Heart right ventricle (tissue), 16 donors: ENCODE measurements around the gene RNF44. TPM values are rescaled to one million over a fixed set of nuclear protein-coding genes. Genes with fewer than 3 reads are reported as not detected.

ENCODE experiments used
- ATAC-seq, 8 donors: fragments of 200-7000 bp; cut with Tn5 transposase; one replicate each; pipeline ENCODE4 v1.9.1; 2020; ENCODE audit warnings: mild to moderate bottlenecking in 8 of 8, moderate library complexity in 8 of 8, moderate number of reproducible peaks in 1 of 8
- DNase-seq, 2 donors: peaks; one replicate each; pipeline ENCODE4 v3.0.0-alpha.2; 2020
- H3K27ac ChIP-seq, 10 donors: fragments of 200-600 bp; sonication (generic) in 2 of 10; one replicate each; pipeline versions ENCODE4 v1.5.0 to v1.8.0; 2020 to 2022; ENCODE audit warnings: mild to moderate bottlenecking in 3 of 10
- H3K27me3 ChIP-seq, 7 donors: fragments of 200-600 bp; one replicate each; pipeline ENCODE4 v1.8.0; 2021 to 2022; ENCODE audit warnings: mild to moderate bottlenecking in 2 of 7
- H3K36me3 ChIP-seq, 9 donors: fragments of 200-600 bp; sonication (generic) in 1 of 9; one replicate each; pipeline versions ENCODE4 v1.5.0 to v1.8.0; 2020 to 2022; ENCODE audit warnings: mild to moderate bottlenecking in 2 of 9
- H3K4me1 ChIP-seq, 9 donors: fragments of 200-600 bp; sonication (generic) in 1 of 9; one replicate each; pipeline versions ENCODE4 v1.5.0 to v1.8.0; 2020 to 2022; ENCODE audit warnings: mild to moderate bottlenecking in 4 of 9
- H3K4me3 ChIP-seq, 10 donors: fragments of 200-600 bp; sonication (generic) in 2 of 10; one replicate each; pipeline versions ENCODE4 v1.5.0 to v1.8.0; 2020 to 2022; ENCODE audit warnings: mild to moderate bottlenecking in 7 of 10, moderate library complexity in 2 of 10
- H3K9me3 ChIP-seq, 11 donors: fragments of 200-600 bp in 10 of 11; sonication (generic) in 2 of 11; one replicate each; pipeline versions ENCODE4 v1.5.0 to v1.8.0; 2013 to 2022; ENCODE audit warnings: mild to moderate bottlenecking in 2 of 11, control low read depth in 1 of 11, moderate library complexity in 1 of 11
- WGBS, 2 donors: extraction: QIAGEN DNeasy Blood & Tissue Kit; methylation state at CpG; one replicate each; pipeline ENCODE4 v1.1.7; 2013; ENCODE audit warnings: inconsistent platforms in 1 of 2; 5-methylcytosine and 5-hydroxymethylcytosine counted together
- intact Hi-C, 10 donors: fragments of 100-400 bp; cut with DNase I; formaldehyde crosslinking; loops; one replicate each; pipeline versions ENCODE4 v1.11.1 to v1.14.2; 2022
- polyA plus RNA-seq, 2 donors: library from polyadenylated mRNA; stranded (reverse); fragments of 200-250 nt; gene quantifications; one replicate each; pipeline ENCODE4 v1.2.3, GENCODE V29; 2013
- total RNA-seq, 10 donors: library from RNA; stranded (reverse); fragmentation: NEBNext Ultra II Directional in 3 of 10; extraction: Animal tissue kit (Norgen Biotek cat#: 25700) in 3 of 10; gene quantifications; one replicate each; pipeline versions ENCODE4 v1.2.1 to v1.2.4, GENCODE V29; 2021 to 2023
- TF ChIP-seq, protein P1 (sequence below), 9 donors: fragments of 200-600 bp; sonication (generic) in 2 of 9; IDR thresholded peaks; one replicate each; pipeline versions ENCODE4 v1.5.0 to v1.8.0; 2021 to 2022; ENCODE audit warnings: antibody characterized with exemption in 9 of 9, mild to moderate bottlenecking in 5 of 9, moderate library complexity in 1 of 9
- donor health status: Arrhythmogenic right ventricular cardiomyopathy.
- donor health status: ischemic (EF 13 %, LVEDD 7.1; RV severe dilation, severe dysfunction).
- donor health status: healthy with polysubstance abuse.
- donor health status: DM: no; HTN: yes; CAD: no.
- donor health status: DM: no; HTN: no; CAD: no.
- donor health status: ischemic (EF 25% LVEDD 6.9; RV normal size, moderate dysfunction).
- donor health status: ischemic (EF 25% LVEDD 5.7; RV mildly dilated, moderate dysfunction).
- donor health status: healthy.
- donor health status: DM: yes; HTN: yes; CAD: no.
- donor health status: Ischemic cardiomyopathy.
- donor health status: ischemic (EF 35%, LVEDD 5.7; RV mildly dilated, moderate dysfunction).
- donor health status: nonischemic (EF 11% LVEDD 7.7; RV severe dilation, severe dysfunction).
- donor health status: DM: yes; HTN: yes; CAD: no.
- donor health status: PGD.
- donor health status: ischemic (EF 29% LVEDD 5.4; RV normal size, mild dysfunction).
- donor health status: nonischemic (EF 23%, LVEDD 6.1; RV moderate dilation, normal function).

Gene RNF44
- total and polyA plus RNA-seq, 12 donors, result 7.9 to 31.1 (median 21.5) TPM

DNA sequence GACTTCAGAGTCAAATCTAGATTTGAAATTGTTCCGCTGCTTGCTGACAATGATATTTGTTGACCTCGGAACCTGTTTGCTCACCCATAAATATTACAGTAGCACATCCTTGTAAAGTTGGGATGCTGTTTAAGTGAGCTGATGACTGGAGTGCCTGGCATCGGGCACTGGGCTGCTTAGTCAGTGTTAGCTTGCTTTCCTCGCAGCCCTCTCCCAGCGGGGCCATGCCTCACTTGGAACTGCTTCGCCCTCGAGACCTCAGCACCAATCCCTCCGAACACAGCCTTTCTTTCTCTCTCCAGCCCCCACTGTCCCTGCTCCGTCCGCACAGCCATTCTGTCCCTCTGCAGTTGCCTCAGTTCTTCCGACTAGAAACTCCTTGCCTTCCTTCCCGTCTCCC lies 23.4 kb downstream of the RNF44 start:
- Histone ChIP-seq H3K4me3 (no peak overlapping the region), H3K27ac (no peak overlapping the region), H3K4me1 (no peaks in the 10 kb centered on the region), H3K36me3 (peaks cover 0 to 19% (median 4%) of the 10 kb centered on the region in 9 donors), H3K27me3 (no peaks in the 10 kb centered on the region), H3K9me3 (no peaks in the 10 kb centered on the region)
- TF ChIP-seq, protein P1, sequence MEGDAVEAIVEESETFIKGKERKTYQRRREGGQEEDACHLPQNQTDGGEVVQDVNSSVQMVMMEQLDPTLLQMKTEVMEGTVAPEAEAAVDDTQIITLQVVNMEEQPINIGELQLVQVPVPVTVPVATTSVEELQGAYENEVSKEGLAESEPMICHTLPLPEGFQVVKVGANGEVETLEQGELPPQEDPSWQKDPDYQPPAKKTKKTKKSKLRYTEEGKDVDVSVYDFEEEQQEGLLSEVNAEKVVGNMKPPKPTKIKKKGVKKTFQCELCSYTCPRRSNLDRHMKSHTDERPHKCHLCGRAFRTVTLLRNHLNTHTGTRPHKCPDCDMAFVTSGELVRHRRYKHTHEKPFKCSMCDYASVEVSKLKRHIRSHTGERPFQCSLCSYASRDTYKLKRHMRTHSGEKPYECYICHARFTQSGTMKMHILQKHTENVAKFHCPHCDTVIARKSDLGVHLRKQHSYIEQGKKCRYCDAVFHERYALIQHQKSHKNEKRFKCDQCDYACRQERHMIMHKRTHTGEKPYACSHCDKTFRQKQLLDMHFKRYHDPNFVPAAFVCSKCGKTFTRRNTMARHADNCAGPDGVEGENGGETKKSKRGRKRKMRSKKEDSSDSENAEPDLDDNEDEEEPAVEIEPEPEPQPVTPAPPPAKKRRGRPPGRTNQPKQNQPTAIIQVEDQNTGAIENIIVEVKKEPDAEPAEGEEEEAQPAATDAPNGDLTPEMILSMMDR (IDR thresholded peaks at IDR 0.05), result no peak
- no peak for ATAC-seq
- DNase-seq, result no peak
- WGBS, 2 donors, result 86 to 87% methylated on average over 12 of the region's 12 CpGs
- intact Hi-C loops, result no loop called here

- Histone ChIP-seq H3K36me3 (peaks cover 0 to 71% (median 24%) of the 10 kb centered on the region in 9 donors), H3K27ac (no peak overlapping the region)
Measured at GRCh38 chr5:176508603-176509002, 28.6 kb downstream of the RNF44 start.

GRCh38 chr5:176507911-176508310 lies 29.3 kb downstream of the RNF44 start:
- TF ChIP-seq, protein P1 (IDR thresholded peaks at IDR 0.05), result no peak
- Histone ChIP-seq H3K4me1 (no peaks in the 10 kb centered on the region), H3K9me3 (no peaks in the 10 kb centered on the region), H3K27ac (no peak overlapping the region), H3K4me3 (no peak overlapping the region), H3K36me3 (peaks cover 0 to 78% (median 27%) of the 10 kb centered on the region in 9 donors), H3K27me3 (no peaks in the 10 kb centered on the region)
- intact Hi-C loops, result no loop called here
- no peak for ATAC-seq
- DNase-seq, result no peak
- 87 to 94% methylated on average over 2 of the region's 2 CpGs for WGBS, 2 donors

More at GRCh38 chr5:176508603-176509002, 28.6 kb downstream of the RNF44 start:
- TF ChIP-seq, protein P1 (IDR thresholded peaks at IDR 0.05), result no peak
- intact Hi-C loops, result no loop called here
- no peak for DNase-seq
- no peak overlapping the region for H3K4me3 ChIP-seq
- 66 to 69% methylated on average over 4 of the region's 4 CpGs for WGBS, 2 donors
- H3K9me3 ChIP-seq, result no peaks in the 10 kb centered on the region
- ATAC-seq, result no peak
- no peaks in the 10 kb centered on the region for H3K27me3 ChIP-seq
- H3K4me1 ChIP-seq, result no peaks in the 10 kb centered on the region

GRCh38 chr5:176503496-176503895 lies 33.7 kb downstream of the RNF44 start:
- Histone ChIP-seq H3K27me3 (no peaks in the 10 kb centered on the region), H3K27ac (no peak overlapping the region), H3K4me1 (no peaks in the 10 kb centered on the region), H3K36me3 (peaks cover 0 to 100% (median 55%) of the 10 kb centered on the region in 9 donors), H3K4me3 (no peak overlapping the region), H3K9me3 (no peaks in the 10 kb centered on the region)
- ATAC-seq (no peak), DNase-seq (no peak)
- intact Hi-C loops, result no loop called here
- 93 to 97% methylated on average over 5 of the region's 5 CpGs for WGBS, 2 donors
- TF ChIP-seq, protein P1 (IDR thresholded peaks at IDR 0.05), result no peak
